ENCODE measurements around the gene LAMTOR5. TPM values are rescaled to one million over a fixed set of nuclear protein-coding genes. Genes with fewer than 3 reads are reported as not detected.

LAMTOR5 gene
- total and polyA plus RNA-seq, 10 of the 15 experiments (the other 5 are each of a cell fraction or from before 2014, with no cell fraction given): 64.1 to 613 (median 315) TPM

DNA sequence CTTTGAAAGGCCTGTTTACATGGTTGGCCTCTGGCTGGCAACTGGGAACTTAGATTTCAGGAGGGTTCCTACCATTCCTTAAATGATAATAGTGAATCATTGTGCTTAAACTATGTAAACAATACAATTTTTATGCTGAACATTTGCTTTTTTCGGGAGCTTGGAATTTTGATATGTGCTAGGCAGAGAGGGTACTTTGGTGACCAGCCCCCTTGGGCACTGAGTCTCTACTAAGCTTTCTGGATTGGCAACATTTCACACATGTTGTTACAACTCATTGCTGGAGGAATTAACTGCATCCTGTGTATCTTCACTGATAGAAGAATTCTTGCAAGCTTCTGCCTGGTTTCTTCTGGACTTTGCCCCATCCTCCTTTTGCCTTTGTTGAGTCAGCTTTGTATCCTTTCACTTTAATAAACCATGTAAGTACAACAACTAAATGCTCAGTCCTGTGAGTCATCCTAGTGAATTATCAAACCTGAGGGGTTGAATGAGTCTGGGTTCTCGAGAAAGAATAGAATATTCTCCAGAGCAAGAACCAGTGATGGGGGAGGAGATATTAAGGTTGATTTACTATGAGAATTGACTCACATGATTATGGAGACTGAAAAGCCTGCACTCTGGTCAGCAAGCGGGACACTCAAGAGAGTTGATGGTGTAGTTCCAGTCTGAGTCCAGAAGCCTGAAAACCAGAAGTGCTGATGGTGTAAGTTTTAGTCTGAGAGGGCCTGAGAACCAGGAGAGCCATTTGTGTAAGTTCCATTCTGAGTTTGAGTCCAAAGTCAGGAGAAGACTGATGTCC, 13.6 kb downstream of the LAMTOR5 start (continued):
- TF ChIP-seq CUX1 (IDR thresholded peaks at IDR 0.05; ENCODE audit: insufficient replicate concordance, low read depth, low read length) (no peak), ATF7 (IDR thresholded peaks at IDR 0.05; ENCODE audit: low read depth) (no peak)

GRCh38 chr1:110393286-110393685, 14.2 kb downstream of the LAMTOR5 start:
- Histone ChIP-seq H3K4me3 (no peak overlapping the region), H3K79me2 (ENCODE audit: control insufficient read depth, insufficient read depth, low read length) (no peaks in the 10 kb centered on the region), H3K36me3 (ENCODE audit: control insufficient read depth in 2 of 2, insufficient read depth in 2 of 2, low read length in 1 of 2) (peaks cover 0 to 4% of the 10 kb centered on the region in 2 experiments; a peak in 1 of 4 replicates), H3K9ac (ENCODE audit: control insufficient read depth, insufficient read depth, low read length) (no peak overlapping the region), H3K9me3 (replicated peaks; ENCODE audit: control insufficient read depth, insufficient read depth, low read length) (no peaks in the 10 kb centered on the region; the same call in 2 of the 3 replicates), H4K20me1 (ENCODE audit: control insufficient read depth, insufficient read depth) (no peaks in the 10 kb centered on the region), H3K27me3 (replicated peaks in 1 of 2; ENCODE audit: control insufficient read depth in 2 of 2, insufficient read depth in 2 of 2, low read length in 1 of 2) (no peaks in the 10 kb centered on the region), H3K27ac (ENCODE audit: control insufficient read depth, insufficient read depth) (no peak overlapping the region), H3K4me1 (ENCODE audit: control insufficient read depth, insufficient read depth, low read length) (no peaks in the 10 kb centered on the region), H2AFZ (ENCODE audit: control insufficient read depth, low read depth, low read length) (no peak overlapping the region), H3K4me2 (ENCODE audit: control insufficient read depth, insufficient read depth) (no peak overlapping the region)
- FAIRE-seq (no peak), ATAC-seq (no peak), DNase-seq (ENCODE audit: low read depth, low spot score) (no peak)
- intact Hi-C loops (cut with micrococcal nuclease; ENCODE audit: unreplicated experiment) (no loop called here), in situ Hi-C loops (cut with MboI) (no loop called here)
- ChIA-PET CTCF (interaction anchor here (0.8 to 2.0 kb wide), 9 partner anchors 8 to 186 kb away, joined by 3 to 6 read pairs (median 3); partner anchors contain the start of gene RBM15), POLR2A (no interaction called here), RAD21 (ENCODE audit: unreplicated experiment) (interaction anchor here (1.2 kb wide), 1 partner anchor 53 kb away, joined by 3 read pairs; no protein-coding TSS in a partner anchor), SMC1A (ENCODE audit: uncharacterized antibody, unreplicated experiment) (interaction anchor here (0.6 to 1.9 kb wide), 4 partner anchors 10 to 54 kb away, joined by 3 to 5 read pairs (median 4); partner anchors contain the start of gene RBM15)
- BruUV-seq (replicated peaks): no TSS peak
- 98% methylated on average over 2 of the region's 2 CpGs for WGBS (ENCODE audit: insufficient coverage, insufficient replicate concordance, low lambda C conversion rate, missing lambda C conversion rate)
- TF ChIP-seq USF2 (IDR thresholded peaks at IDR 0.05; ENCODE audit: borderline replicate concordance, low read depth, low read length) (no peak), RAD21 (IDR thresholded peaks at IDR 0.05; ENCODE audit: insufficient read depth, low read depth, low read length) (no peak), MTA2 (IDR thresholded peaks at IDR 0.05; ENCODE audit: low read depth) (no peak), NKRF (conservative IDR thresholded peaks at IDR 0.05) (no peak)
- TF ChIP-seq, protein P1, sequence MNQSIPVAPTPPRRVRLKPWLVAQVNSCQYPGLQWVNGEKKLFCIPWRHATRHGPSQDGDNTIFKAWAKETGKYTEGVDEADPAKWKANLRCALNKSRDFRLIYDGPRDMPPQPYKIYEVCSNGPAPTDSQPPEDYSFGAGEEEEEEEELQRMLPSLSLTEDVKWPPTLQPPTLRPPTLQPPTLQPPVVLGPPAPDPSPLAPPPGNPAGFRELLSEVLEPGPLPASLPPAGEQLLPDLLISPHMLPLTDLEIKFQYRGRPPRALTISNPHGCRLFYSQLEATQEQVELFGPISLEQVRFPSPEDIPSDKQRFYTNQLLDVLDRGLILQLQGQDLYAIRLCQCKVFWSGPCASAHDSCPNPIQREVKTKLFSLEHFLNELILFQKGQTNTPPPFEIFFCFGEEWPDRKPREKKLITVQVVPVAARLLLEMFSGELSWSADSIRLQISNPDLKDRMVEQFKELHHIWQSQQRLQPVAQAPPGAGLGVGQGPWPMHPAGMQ (IDR thresholded peaks at IDR 0.05; ENCODE audit: borderline replicate concordance): no peak
